Measurements from ENCODE around the gene NR3C2. TPM values are rescaled to one million over a fixed set of nuclear protein-coding genes. Genes with fewer than 3 reads are reported as not detected.

Gene NR3C2
- total and polyA plus RNA-seq, 10 of the 15 experiments (the other 5 are each of a cell fraction or from before 2014, with no cell fraction given): 0.05 to 0.11 (median 0.08) TPM; not detected in 4

- Histone ChIP-seq H3K27me3 (replicated peaks in 1 of 2; ENCODE audit: control insufficient read depth in 2 of 2, insufficient read depth in 2 of 2, low read length in 1 of 2) (no peaks in the 10 kb centered on the region), H2AFZ (ENCODE audit: control insufficient read depth, low read depth, low read length) (no peak overlapping the region), H3K4me2 (ENCODE audit: control insufficient read depth, insufficient read depth) (no peak overlapping the region), H3K36me3 (ENCODE audit: control insufficient read depth in 2 of 2, insufficient read depth in 2 of 2, low read length in 1 of 2) (no peaks in the 10 kb centered on the region), H3K9ac (ENCODE audit: control insufficient read depth, insufficient read depth, low read length) (no peak overlapping the region), H3K27ac (ENCODE audit: control insufficient read depth, insufficient read depth) (no peak overlapping the region), H3K4me3 (no peak overlapping the region), H4K20me1 (ENCODE audit: control insufficient read depth, insufficient read depth) (no peaks in the 10 kb centered on the region), H3K4me1 (ENCODE audit: control insufficient read depth, insufficient read depth, low read length) (no peaks in the 10 kb centered on the region), H3K9me3 (replicated peaks; ENCODE audit: control insufficient read depth, insufficient read depth, low read length) (no peaks in the 10 kb centered on the region), H3K79me2 (ENCODE audit: control insufficient read depth, insufficient read depth, low read length) (no peaks in the 10 kb centered on the region)
- FAIRE-seq: no peak
- SMC1A ChIA-PET (ENCODE audit: uncharacterized antibody, unreplicated experiment): interaction anchor here (1.1 kb wide), 1 partner anchor 15 kb away, joined by 3 read pairs; no protein-coding TSS in a partner anchor
- POLR2A ChIA-PET: no interaction called here
- WGBS (ENCODE audit: insufficient coverage, insufficient replicate concordance, low lambda C conversion rate, missing lambda C conversion rate): 11% methylated on average over 4 of the region's 4 CpGs
- ATAC-seq: no peak
- RAD21 ChIA-PET (ENCODE audit: unreplicated experiment): no interaction called here
- in situ Hi-C loops (cut with MboI) (no loop called here), intact Hi-C loops (cut with micrococcal nuclease; ENCODE audit: unreplicated experiment) (no loop called here)
- no peak for TF ChIP-seq ATF2 (IDR thresholded peaks at IDR 0.05; ENCODE audit: low read length)
- no peak for TF ChIP-seq MTA2 (IDR thresholded peaks at IDR 0.05; ENCODE audit: low read depth)
- no peak for TF ChIP-seq EGR1 (IDR thresholded peaks at IDR 0.05; ENCODE audit: borderline replicate concordance in 1 of 2, low read depth in 2 of 2, low read length in 2 of 2)
- no peak for TF ChIP-seq PKNOX1 (IDR thresholded peaks at IDR 0.05)
- TF ChIP-seq ELK1 (IDR thresholded peaks at IDR 0.05; ENCODE audit: low read depth, low read length): no peak
- no peak for TF ChIP-seq BCLAF1 (IDR thresholded peaks at IDR 0.05)
- TF ChIP-seq NRF1 (conservative IDR thresholded peaks at IDR 0.05; ENCODE audit: low read depth, low read length): no peak
- TF ChIP-seq PAX5 (IDR thresholded peaks at IDR 0.05; ENCODE audit: borderline replicate concordance, low read depth, low read length): no peak
- TF ChIP-seq ETV6 (conservative IDR thresholded peaks at IDR 0.05 in 1 of 2, IDR thresholded peaks at IDR 0.05 in 1 of 2; ENCODE audit: borderline replicate concordance in 1 of 2, low read depth in 1 of 2): no peak
- no peak for TF ChIP-seq BRCA1 (IDR thresholded peaks at IDR 0.05; ENCODE audit: low read depth, low read length)
- no peak for TF ChIP-seq MYB (IDR thresholded peaks at IDR 0.05; ENCODE audit: borderline replicate concordance, low read depth, low read length)
- TF ChIP-seq ZNF217 (IDR thresholded peaks at IDR 0.05): no peak
- no peak for TF ChIP-seq IRF3 (IDR thresholded peaks at IDR 0.05)
- no peak for TF ChIP-seq POLR2A (IDR thresholded peaks at IDR 0.05; ENCODE audit: low read depth, low read length)
- TF ChIP-seq ZSCAN29 (IDR thresholded peaks at IDR 0.05): no peak
- TF ChIP-seq EZH2 (IDR thresholded peaks at IDR 0.05; ENCODE audit: borderline replicate concordance, control insufficient read depth, low read depth, low read length): no peak
- DNase-seq (ENCODE audit: low read depth, low spot score): no peak
- CTCF ChIA-PET: interaction anchor here (0.8 kb wide), 1 partner anchor 12 kb away, joined by 3 read pairs; no protein-coding TSS in a partner anchor
- BruUV-seq (replicated peaks): no TSS peak
These were observed 86.6 kb downstream of the NR3C2 start for GRCh38 chr4:148355442-148356123.
